Esophagus muscularis mucosa (tissue), 3 donors: ENCODE data around the gene DOK5.

Source experiments
- POLR2A ChIP-seq: fragments of 450-650 bp; IDR thresholded peaks from one replicate; pipeline ENCODE4 v1.6.1; 2017; ENCODE audit warnings: antibody characterized with exemption, moderate library complexity, mild to moderate bottlenecking, low read depth
- TF ChIP-seq, protein P1 (sequence below), 3 experiments: fragments of 200-600 bp in 2 of 3; fragments of 450-650 bp in 1 of 3; sonication (generic) in 2 of 3; IDR thresholded peaks; one replicate each; pipeline ENCODE4 v1.5.1; 2017 to 2019; ENCODE audit warnings: antibody characterized with exemption in 3 of 3, mild to moderate bottlenecking in 2 of 3, moderate library complexity in 1 of 3

DNA sequence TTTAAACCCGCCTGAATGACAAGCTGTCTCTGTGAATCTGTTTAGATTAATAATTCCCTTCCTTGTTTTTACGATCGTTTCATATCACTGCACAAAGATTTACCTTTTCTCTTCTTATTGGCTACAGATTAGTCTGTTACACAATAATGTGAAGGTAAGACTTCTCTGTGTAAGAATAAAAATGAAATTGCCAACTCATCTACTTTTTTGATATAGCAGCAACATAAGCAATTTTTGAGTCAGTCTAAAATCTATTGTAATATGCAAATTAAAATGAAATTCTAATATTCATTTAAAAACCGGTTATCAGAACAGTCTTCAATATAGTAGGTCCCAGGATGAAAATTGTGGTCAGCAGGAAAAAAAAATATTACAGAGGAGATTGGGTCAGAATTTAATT lies 155.2 kb downstream of the DOK5 start:
- TF ChIP-seq, protein P1, sequence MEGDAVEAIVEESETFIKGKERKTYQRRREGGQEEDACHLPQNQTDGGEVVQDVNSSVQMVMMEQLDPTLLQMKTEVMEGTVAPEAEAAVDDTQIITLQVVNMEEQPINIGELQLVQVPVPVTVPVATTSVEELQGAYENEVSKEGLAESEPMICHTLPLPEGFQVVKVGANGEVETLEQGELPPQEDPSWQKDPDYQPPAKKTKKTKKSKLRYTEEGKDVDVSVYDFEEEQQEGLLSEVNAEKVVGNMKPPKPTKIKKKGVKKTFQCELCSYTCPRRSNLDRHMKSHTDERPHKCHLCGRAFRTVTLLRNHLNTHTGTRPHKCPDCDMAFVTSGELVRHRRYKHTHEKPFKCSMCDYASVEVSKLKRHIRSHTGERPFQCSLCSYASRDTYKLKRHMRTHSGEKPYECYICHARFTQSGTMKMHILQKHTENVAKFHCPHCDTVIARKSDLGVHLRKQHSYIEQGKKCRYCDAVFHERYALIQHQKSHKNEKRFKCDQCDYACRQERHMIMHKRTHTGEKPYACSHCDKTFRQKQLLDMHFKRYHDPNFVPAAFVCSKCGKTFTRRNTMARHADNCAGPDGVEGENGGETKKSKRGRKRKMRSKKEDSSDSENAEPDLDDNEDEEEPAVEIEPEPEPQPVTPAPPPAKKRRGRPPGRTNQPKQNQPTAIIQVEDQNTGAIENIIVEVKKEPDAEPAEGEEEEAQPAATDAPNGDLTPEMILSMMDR (IDR thresholded peaks at IDR 0.05): no peak
- TF ChIP-seq POLR2A: no peak
